Left colon (tissue), 2 donors: ENCODE results near the gene GMPS. TPM values are rescaled to one million over a fixed set of nuclear protein-coding genes. Genes with fewer than 3 reads are reported as not detected.
"Not testable (repeated sequence)": the region's sequence is repeated elsewhere in the genome, so short reads cannot be mapped to it uniquely, and the experiment has no call there.

ENCODE experiments used
- ATAC-seq: fragments of 200-7000 bp; cut with Tn5 transposase; one replicate; pipeline ENCODE4 v1.9.1; 2020; ENCODE audit warnings: mild to moderate bottlenecking, moderate library complexity
- DNase-seq, 2 donors: peaks; one replicate each; pipeline ENCODE4 v3.0.0-alpha.2; 2020
- intact Hi-C, 2 donors: fragments of 100-400 bp; cut with DNase I in 1 of 2; cut with micrococcal nuclease in 1 of 2; formaldehyde crosslinking; loops; one replicate each; pipeline versions ENCODE4 v1.11.2 to v1.14.0; 2022; cut with DNase I, micrococcal nuclease
- total RNA-seq, 2 donors: library from RNA; stranded (reverse); fragmentation: NEBNext Ultra II Directional; extraction: Animal tissue kit (Norgen Biotek cat#: 25700); gene quantifications; one replicate each; pipeline ENCODE4 v1.2.1, GENCODE V29; 2021
- donor health status: DM: no; HTN: no; CAD: no.
- donor health status: DM: yes; HTN: yes; CAD: no.

Gene GMPS
- total RNA-seq, 2 donors from 2014 or later: 37.0 to 39.6 TPM

GRCh38 chr3:155912579-155913190 is 42.2 kb downstream of the GMPS start:
- intact Hi-C loops: no loop called here
- DNase-seq (no peak), ATAC-seq (no peak)

DNA sequence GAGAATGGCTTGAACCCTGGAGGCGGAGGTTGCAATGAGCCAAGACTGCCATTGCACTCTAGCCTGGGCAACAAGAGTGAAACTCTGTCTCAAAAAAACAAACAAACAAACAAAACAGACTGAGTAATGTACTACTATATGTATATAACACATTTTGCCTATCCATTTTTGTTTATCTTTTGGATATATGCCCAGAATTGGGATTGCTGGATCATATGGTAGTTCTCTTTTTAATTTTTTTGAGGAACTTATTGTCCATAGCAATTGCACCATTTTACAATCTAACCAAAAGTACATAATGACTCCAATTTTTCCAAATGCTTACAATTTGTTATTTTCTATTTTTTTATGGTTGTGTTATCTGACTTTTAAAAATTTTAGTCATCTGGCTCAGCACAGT is 47.3 kb downstream of the GMPS start:
- DNase-seq: no peak
- ATAC-seq: no peak
- intact Hi-C loops: no loop called here

- DNase-seq (no peak), ATAC-seq (no peak)
- intact Hi-C loops: no loop called here
These were observed 49.3 kb downstream of the GMPS start for GRCh38 chr3:155919728-155920127.

- intact Hi-C loops: no loop called here
- ATAC-seq (no peak), DNase-seq (no peak)
These were observed 51.0 kb downstream of the GMPS start for GRCh38 chr3:155921486-155921885.

- ATAC-seq (no peak), DNase-seq (no peak)
- intact Hi-C loops: no loop called here
These were observed 63.8 kb downstream of the GMPS start for GRCh38 chr3:155934230-155934629.

DNA sequence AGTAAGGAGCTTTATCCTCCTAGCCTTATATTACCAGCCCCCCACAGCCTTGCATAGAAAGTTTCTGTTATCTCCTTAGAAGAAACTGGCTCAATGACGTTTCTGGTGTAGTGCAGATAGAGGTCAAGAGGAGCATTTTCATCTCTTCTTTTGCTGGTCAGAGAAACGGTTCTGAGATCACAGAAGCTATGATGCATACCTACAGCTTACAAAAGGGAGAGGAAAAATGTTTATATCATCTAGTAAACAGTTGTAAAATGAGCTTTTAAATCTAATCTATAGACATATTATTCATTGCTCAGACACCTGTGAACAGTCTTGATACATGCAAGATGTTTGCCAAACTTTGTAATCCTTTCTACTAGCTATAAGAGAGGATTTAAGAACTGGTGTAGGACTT is 68.0 kb downstream of the GMPS start:
- intact Hi-C loops: no loop called here
- no peak for ATAC-seq
- no peak for DNase-seq

DNA sequence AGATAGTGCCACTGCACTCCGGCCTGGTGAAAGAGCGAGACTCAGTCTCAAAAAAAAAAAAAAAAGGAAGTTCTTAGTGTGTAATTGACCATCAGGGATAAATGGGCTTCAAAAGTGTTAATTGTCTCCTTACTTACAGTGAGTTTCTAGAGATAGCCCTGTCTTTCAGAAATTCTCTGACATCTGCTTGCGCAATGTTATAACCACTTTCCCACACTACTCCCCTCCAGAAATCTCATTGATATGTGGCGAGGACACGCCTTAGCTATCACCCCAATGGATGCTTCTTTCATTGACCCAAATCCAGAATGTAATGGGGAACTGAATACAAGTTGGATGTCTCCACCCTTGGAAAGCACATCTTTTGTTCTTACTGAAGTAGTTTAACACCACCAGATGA is 70.9 kb downstream of the GMPS start:
- no peak for ATAC-seq
- intact Hi-C loops: no loop called here
- DNase-seq: no peak

DNA sequence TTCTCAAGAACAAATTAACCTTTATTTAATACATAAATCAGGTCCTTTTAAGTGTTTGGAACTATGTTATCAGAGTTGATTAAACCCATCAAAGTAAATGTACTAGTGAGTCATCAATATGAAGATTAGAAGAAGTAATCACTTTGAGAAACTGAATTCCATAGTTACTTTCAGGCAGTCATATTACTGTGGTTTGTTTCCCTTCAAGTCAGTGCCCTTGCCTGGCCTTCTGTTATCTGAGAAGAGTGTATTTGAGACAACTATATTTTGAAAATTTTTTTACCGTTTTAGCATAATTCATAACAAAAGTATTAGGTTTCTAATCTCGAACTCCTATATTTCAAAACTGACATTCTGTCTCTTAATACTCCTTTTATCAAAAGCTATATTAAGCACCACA is 73.6 kb downstream of the GMPS start:
- ATAC-seq: no peak
- intact Hi-C loops: no loop called here
- DNase-seq: no peak

- ATAC-seq (no peak), DNase-seq (no peak)
- intact Hi-C loops: no loop called here
These were observed 75.7 kb downstream of the GMPS start for GRCh38 chr3:155946178-155946577.

DNA sequence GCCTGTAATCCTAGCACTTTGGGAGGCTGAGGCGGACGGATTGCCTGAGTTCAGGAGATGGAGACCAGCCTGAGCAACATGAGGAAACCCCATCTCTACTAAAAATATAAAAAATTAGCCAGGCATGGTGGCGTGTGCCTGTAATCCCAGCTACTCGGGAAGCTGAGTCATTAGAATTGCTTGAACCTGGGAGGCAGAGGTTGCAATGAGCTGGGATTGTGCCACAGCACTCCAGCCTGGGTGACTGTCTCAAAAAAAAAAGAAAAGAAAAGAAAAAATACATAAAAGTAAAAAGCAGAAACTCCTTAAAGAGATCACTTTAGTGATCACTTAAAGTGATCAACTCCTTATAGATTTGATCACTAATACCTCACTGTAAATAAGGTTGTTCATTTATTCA is 78.0 kb downstream of the GMPS start:
- no peak for ATAC-seq
- intact Hi-C loops: no loop called here
- DNase-seq: no peak

GRCh38 chr3:155949453-155950217 is 79.2 kb downstream of the GMPS start:
- peak; percentile 59 for ATAC-seq
- intact Hi-C loops: no loop called here
- DNase-seq: no peak

DNA sequence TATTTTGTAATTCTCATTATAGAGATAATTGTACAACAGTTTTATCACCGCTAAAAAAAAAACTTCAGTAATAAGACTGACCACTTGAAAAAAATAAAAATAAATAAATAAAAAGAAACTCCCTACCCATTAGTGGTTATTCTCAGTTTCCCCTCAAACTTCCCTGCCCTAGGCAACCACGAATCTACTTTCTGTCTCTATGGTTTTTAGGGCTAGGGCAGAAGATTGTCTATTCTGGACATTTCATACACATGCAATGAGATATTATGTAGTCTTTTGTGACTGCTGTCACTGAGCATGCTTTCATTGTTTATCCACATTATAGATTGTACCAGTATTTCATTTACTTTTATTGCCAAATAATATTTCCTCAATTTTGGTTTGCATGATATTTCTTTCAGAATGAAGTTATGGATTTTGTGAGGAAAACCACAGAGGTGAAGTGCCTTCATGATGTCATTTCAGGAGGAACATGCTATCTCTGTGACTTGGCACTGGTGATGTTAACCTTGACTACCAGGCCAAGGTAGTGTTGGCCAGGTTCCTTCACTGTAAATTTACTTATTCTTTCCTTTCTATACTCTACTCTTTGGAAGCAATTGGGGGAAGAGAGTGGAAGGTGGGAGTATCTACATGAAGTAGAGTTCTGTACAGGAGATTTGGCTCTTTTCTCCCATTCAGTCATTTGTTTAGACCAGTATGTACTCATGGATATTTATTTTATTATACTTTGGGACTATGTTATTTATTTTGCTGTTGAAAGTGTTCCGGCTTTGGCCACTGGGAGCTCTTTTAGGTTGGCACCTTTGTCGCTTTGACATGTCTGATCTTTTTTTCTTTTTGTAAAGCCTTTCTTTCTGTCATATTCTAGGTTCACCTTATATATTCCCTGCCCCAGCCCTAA is 86.3 kb downstream of the GMPS start:
- no peak for ATAC-seq
- no peak for DNase-seq
- intact Hi-C loops: no loop called here

DNA sequence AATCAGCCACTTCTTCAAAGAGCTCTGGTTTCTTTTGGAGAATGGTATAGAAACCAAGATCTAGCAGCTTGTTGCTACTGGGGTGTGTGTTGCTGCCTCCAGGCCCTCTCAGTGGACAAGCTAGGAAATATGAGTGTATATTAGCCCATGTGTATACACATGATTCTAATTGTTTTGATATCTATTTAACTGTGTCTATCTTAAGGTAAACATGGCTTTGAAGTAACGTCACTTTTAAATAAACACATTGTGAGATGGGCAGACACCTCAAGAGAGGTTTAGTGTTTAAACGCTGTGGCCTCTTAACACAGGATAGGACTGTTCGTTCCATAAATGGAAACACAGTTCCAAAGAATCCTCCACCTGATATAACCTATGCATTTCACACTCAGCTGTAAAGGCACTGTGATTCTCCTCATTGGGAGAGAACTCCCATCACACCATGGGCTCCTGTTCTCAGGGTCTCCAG is 87.0 kb downstream of the GMPS start:
- ATAC-seq (no peak), DNase-seq (no peak)
- intact Hi-C loops: no loop called here

DNA sequence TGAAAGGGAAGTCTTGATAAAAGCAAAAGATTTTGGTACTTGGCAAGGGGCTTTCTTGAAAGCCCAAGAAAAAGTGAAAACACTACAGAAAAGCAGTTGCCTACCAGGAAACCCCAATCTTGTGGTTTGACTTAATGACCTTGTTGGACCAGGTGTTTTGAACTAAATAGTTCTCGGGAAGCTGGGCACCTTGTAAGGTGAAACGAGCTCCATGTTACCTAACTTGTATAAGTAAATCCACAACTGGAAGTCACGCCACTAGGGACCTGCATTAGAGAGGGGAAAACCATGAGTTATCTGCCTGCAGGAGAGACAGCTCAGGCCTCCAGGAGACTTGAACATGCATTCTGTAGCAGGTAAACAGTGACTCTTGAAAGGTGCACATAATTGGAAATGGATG is 88.2 kb downstream of the GMPS start:
- intact Hi-C loops: no loop called here
- ATAC-seq: no peak

GRCh38 chr3:155960060-155960459 is 89.6 kb downstream of the GMPS start:
- intact Hi-C loops: no loop called here
- no peak for DNase-seq
- ATAC-seq: no peak

More for the DNA sequence above, 88.2 kb downstream of the GMPS start:
- no peak for DNase-seq

GRCh38 chr3:155961044-155961443 is 90.6 kb downstream of the GMPS start:
- intact Hi-C loops, ATAC-seq, DNase-seq: not testable (repeated sequence)

DNA sequence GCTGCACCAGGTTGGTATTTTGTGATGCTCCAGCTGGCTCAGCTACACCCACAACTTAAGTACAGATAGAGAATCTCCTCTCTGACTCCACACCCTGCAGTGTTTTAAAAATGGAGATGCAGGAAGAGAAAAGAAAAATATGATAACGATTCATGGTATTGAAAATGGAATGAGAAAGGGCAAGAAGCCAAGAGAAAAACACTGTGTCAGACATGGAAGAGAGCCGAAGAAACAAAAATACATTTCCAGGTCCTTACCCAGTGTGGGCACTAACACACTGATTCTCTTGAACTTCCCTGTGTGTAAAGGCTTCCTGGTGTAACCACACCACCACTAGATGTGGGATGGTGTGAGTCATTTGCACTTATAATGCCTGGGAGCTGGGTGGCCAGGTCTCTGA is 93.1 kb downstream of the GMPS start:
- intact Hi-C loops: no loop called here
- ATAC-seq: no peak
- no peak for DNase-seq

GRCh38 chr3:155970398-155970797 is 99.9 kb downstream of the GMPS start:
- ATAC-seq (peak; percentile 55), DNase-seq (no peak)
- intact Hi-C loops: no loop called here

- intact Hi-C loops: no loop called here
- ATAC-seq (peak; percentile 56), DNase-seq (no peak)
These were observed 102.6 kb downstream of the GMPS start for GRCh38 chr3:155972885-155973584.
